Measurements from ENCODE around the gene CELF4.

The CELF4 gene

DNA sequence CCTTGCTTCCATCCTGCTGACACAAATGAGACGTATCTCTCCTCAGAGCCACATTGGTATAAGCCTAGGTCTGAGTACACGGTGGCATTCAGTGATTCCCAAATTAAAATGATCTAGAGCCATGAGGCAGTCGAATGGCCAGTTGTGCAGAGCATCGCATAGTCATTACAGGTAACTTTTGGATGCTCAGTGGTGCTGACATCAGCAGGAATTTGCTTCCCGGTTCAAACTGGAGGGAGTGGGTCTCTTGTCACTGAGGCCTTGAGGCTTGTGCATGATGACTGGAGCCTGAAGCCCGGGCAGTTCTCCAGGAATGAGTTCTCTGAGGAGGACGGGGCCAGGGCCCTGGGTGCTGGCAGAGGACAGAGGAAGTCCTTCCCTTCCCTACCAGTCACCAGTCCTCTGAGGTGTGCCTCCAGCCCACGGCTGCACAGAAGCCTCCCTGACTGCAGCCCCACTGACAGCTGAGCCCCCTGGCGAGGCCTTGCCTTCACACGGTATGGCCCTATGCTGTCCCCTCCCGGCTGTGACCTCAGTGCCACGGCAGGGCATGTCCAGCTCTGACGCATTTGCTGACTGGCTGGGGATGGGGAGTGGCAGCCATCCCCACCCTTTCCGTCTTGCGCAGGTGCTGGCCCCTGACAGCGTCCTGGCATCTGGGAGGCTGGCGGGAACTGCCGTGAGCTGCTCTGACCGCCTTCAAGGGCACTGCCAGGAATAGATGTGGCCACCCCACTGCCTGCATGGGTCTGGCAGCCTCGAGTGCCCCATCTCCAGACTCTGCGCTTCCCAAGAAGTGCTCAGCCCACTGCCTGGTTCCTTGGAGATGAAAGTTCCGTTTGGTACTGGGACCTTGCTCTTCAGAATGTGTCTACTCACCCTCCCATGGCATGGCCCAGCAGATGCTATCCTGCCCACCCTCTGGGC lies 117.4 kb downstream of the CELF4 start:
- DNase-seq (ENCODE audit: low spot score in 2 of 2) (no peak), ATAC-seq (no peak)
- no peaks in the 10 kb centered on the region for H3K4me1 Mint-ChIP-seq
- peaks cover 3% of the 10 kb centered on the region for H3K9me3 Mint-ChIP-seq
- no peak overlapping the region for H3K27ac Mint-ChIP-seq
- no peak overlapping the region for H3K4me3 Mint-ChIP-seq
- no peaks in the 10 kb centered on the region for H3K36me3 Mint-ChIP-seq

- H3K27ac Mint-ChIP-seq: no peak overlapping the region
- no peaks in the 10 kb centered on the region for H3K36me3 Mint-ChIP-seq
- no peaks in the 10 kb centered on the region for H3K4me1 Mint-ChIP-seq
- no peak overlapping the region for H3K4me3 Mint-ChIP-seq
- no peak for DNase-seq (ENCODE audit: low spot score in 2 of 2)
- peaks cover 3% of the 10 kb centered on the region for H3K9me3 Mint-ChIP-seq
- no peak for ATAC-seq
Observed at GRCh38 chr18:37445836-37446235, 119.8 kb downstream of the CELF4 start.

DNA sequence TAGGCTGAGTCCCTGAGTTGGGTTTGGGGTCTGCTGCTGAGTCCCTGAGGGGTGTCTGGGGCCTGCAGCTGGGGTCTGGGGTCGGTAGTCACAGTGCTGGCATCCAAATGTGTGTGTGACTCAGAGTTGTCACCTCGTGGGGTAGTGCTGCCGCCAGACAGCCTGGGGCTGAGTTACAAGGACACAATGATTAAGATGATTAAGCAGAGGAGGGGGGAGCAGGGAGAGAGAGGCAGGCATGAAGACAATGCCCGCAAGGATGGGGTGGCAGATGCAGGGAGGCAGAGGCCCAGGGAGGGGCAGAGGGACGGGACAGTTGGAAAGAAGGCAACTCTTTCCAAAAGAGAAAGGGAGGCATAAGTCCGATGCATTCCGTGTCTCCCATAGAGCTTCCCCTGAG lies 120.2 kb downstream of the CELF4 start:
- Mint-ChIP-seq H3K27ac (no peak overlapping the region), H3K9me3 (peaks cover 3% of the 10 kb centered on the region), H3K36me3 (no peaks in the 10 kb centered on the region), H3K4me1 (no peaks in the 10 kb centered on the region), H3K4me3 (no peak overlapping the region)
- ATAC-seq (no peak), DNase-seq (ENCODE audit: low spot score in 2 of 2) (no peak)

DNA sequence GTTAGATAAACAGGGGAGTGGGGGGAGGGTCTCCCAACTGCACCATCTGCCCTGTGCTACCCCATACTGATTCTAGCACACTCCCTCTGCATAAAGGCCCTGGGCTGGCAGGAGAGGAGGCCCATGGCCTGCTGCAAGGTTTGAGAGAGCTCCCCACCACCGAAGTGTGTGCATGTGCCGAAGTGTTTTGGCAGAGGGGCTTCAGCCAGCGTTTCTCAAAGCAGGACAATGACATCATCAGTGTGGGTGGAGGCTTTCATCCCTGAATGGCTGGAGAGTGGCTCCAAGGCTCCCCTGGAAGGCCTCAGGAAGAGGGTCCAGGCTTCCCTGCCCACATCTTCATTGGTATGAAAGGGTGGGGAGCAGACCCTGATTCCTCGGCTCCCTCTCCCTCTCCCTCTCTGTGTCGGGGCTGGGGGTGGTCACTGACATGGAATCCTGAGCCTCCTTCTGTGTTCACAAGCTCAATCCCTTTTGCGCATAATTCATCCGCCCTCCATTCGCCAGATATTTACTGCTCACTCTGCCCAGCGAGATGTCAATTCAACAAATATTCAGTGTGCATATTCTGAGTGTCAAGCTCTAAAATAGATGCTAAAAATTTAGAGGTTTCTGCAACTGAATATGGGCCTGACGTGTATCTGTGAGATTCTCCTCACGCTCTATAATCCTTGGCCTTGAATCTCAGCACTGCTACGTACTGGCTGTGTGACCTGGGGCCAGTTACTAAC lies 122.1 kb downstream of the CELF4 start:
- no peak for ATAC-seq
- Mint-ChIP-seq H3K4me3 (no peak overlapping the region), H3K36me3 (no peaks in the 10 kb centered on the region)

DNA sequence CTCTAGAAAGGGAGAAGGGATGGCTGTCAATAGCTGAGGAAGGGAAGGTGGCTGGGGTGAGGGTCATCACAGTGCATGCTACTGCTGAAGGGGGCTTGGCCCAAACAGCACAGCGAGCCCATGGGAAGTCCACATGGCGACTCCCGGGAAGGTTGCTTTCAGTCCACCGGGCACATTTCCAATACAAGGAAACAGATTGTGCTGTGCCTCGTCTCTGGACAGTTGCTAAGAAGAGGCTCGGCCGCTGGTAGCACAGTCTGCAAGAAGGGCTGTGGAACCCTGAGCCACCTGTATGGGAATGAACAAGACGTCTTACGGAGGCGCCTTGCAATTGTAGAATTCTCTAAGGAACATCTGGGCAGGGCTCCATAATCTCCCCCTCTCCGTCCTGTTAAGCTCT lies 123.1 kb downstream of the CELF4 start:
- no peaks in the 10 kb centered on the region for H3K4me1 Mint-ChIP-seq
- ATAC-seq: no peak
- H3K36me3 Mint-ChIP-seq: no peaks in the 10 kb centered on the region

More for the DNA sequence above, 122.1 kb downstream of the CELF4 start:
- Mint-ChIP-seq H3K4me1 (no peaks in the 10 kb centered on the region), H3K27ac (no peak overlapping the region), H3K9me3 (no peaks in the 10 kb centered on the region)
- DNase-seq (ENCODE audit: low spot score in 2 of 2): no peak

DNA sequence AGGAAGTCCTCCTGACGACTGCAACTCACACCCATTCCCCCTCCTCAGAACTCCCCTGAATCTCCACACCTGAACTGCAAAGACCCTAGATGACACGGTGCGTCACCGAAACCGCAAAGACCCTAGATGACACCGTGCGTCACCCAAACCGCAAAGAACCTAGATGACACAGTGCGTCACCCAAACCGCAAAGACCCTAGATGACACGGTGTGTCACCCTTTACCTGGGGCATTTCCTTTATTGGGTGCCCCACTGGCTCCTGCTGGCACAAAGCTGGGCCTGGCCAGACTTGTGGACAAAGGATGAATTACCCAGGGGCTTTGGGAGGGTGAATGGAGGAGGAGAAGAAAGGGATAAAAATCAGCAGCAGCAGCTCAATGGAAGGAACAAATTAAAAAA lies 123.8 kb downstream of the CELF4 start:
- Mint-ChIP-seq H3K4me3 (no peak overlapping the region), H3K27ac (no peak overlapping the region), H3K36me3 (no peaks in the 10 kb centered on the region), H3K9me3 (no peaks in the 10 kb centered on the region), H3K4me1 (no peaks in the 10 kb centered on the region)
- DNase-seq (ENCODE audit: low spot score in 2 of 2) (no peak), ATAC-seq (no peak)

More for the DNA sequence above, 123.1 kb downstream of the CELF4 start:
- Mint-ChIP-seq H3K9me3 (no peaks in the 10 kb centered on the region), H3K4me3 (no peak overlapping the region), H3K27ac (no peak overlapping the region)
- no peak for DNase-seq (ENCODE audit: low spot score in 2 of 2)

GRCh38 chr18:37440206-37440605 lies 125.4 kb downstream of the CELF4 start:
- H3K4me1 Mint-ChIP-seq: no peaks in the 10 kb centered on the region
- DNase-seq (ENCODE audit: low spot score in 2 of 2) (no peak), ATAC-seq (no peak)
- no peak overlapping the region for H3K27ac Mint-ChIP-seq
- no peak overlapping the region for H3K4me3 Mint-ChIP-seq
- H3K9me3 Mint-ChIP-seq: no peaks in the 10 kb centered on the region
- H3K36me3 Mint-ChIP-seq: no peaks in the 10 kb centered on the region

DNA sequence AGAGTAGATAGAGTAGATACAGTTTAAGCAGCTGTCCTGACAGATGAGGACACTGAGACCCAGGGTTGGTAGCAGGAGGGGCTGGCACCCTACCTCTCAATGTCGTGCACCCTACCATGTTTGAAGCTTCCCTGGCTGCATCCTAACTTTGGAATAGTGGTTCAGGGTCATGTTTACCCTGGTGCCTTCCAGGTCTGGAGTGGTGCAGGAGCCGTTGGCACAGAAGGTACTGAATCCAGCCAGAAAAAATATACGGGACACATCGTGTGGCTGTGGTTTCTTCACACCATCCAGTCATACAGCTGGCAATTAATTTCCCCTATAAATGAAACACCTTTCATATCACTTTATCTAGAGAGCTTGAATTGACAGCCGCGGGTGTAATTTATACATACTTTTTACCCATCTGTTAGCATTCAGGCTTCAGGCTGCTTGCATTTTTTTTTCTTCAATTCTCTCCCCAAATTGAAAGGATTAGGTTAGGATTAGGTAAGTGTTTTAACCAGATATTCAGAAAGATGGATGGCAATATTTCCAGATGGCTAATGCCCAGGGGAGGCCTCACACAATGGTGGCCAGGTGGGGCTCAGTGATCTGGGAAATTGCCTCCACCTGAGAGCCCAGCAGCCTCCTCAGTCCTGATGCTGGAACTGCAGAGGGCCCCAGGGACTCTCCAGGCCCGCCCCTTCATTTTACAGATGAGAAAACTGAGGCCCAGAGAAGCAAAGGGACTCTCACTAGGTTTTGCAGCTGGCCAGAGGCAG lies 127.0 kb downstream of the CELF4 start:
- DNase-seq (ENCODE audit: low spot score in 2 of 2) (no peak), ATAC-seq (no peak)
- no peak overlapping the region for H3K4me3 Mint-ChIP-seq
- H3K4me1 Mint-ChIP-seq: no peaks in the 10 kb centered on the region
- H3K27ac Mint-ChIP-seq: no peak overlapping the region
- no peaks in the 10 kb centered on the region for H3K9me3 Mint-ChIP-seq
- no peaks in the 10 kb centered on the region for H3K36me3 Mint-ChIP-seq

DNA sequence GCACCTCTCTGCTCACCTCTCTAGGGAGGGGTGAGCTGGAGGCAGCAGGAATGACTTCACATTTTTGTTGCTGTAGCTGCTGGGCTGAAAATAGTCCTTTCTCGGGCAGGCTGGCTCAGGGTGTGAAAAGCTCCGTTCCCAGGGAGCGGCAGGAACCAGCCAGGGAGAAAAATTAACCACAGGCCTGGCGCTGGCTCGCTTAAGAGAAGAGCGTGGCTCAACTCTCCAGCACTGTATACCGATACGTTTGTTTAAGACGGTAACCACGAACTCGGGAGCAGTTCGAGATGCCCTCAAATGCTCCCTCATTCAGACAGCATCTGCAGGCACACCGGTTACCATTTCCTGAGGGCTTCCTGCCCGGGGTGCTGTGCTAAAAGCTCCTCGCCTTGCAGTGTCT lies 129.6 kb downstream of the CELF4 start:
- no peak overlapping the region for H3K4me3 Mint-ChIP-seq
- DNase-seq (ENCODE audit: low spot score in 2 of 2) (no peak), ATAC-seq (no peak)
- no peak overlapping the region for H3K27ac Mint-ChIP-seq
- no peaks in the 10 kb centered on the region for H3K4me1 Mint-ChIP-seq
- no peaks in the 10 kb centered on the region for H3K36me3 Mint-ChIP-seq
- H3K9me3 Mint-ChIP-seq: no peaks in the 10 kb centered on the region

- Mint-ChIP-seq H3K36me3 (no peaks in the 10 kb centered on the region), H3K27ac (no peak overlapping the region), H3K9me3 (no peaks in the 10 kb centered on the region), H3K4me3 (no peak overlapping the region), H3K4me1 (no peaks in the 10 kb centered on the region)
- DNase-seq (ENCODE audit: low spot score in 2 of 2) (no peak), ATAC-seq (no peak)
Observed at GRCh38 chr18:37435150-37435867, 130.3 kb downstream of the CELF4 start.

DNA sequence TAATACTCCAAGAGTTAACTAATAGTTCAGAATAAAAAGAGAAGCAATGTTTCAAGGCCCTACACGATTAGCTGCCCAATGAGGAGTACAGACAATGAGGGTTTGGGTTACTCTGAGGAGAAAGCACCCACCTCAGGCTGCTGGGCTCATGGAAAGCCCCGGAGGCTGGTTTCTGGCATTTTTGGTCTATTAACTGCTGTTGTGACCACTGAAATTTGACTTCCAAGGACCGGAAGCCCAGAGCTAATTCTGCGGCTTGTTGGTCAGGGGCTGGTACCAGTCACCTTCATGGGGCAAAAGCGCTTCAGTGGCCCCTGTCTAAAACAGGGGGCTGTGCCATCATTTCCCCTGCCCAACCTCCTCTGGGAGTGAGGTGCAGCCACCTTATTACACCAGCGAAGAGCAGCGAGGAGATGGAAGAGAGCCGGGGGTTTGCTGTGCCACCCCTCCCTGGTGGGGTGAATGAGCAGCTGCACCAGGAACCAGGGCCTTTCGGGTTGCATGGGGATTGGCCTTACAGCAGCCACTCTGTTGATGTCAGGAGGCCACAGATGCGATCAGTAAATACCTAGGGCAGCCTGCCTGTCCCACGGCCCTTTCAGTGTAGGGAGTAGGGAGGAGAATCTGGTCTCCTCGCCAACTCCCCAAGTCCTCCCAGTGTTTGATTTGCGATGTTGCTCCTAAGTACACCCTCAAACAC lies 131.3 kb downstream of the CELF4 start:
- Mint-ChIP-seq H3K36me3 (no peaks in the 10 kb centered on the region), H3K9me3 (no peaks in the 10 kb centered on the region), H3K4me1 (no peaks in the 10 kb centered on the region), H3K27ac (no peak overlapping the region), H3K4me3 (no peak overlapping the region)
- no peak for DNase-seq (ENCODE audit: low spot score in 2 of 2)
- no peak for ATAC-seq

- no peak for DNase-seq (ENCODE audit: low spot score in 2 of 2)
- H3K4me3 Mint-ChIP-seq: no peak overlapping the region
- no peak for ATAC-seq
- no peaks in the 10 kb centered on the region for H3K4me1 Mint-ChIP-seq
- H3K27ac Mint-ChIP-seq: no peak overlapping the region
- no peaks in the 10 kb centered on the region for H3K9me3 Mint-ChIP-seq
- H3K36me3 Mint-ChIP-seq: no peaks in the 10 kb centered on the region
Observed at GRCh38 chr18:37432436-37433195, 133.0 kb downstream of the CELF4 start.

- Mint-ChIP-seq H3K36me3 (no peaks in the 10 kb centered on the region), H3K9me3 (no peaks in the 10 kb centered on the region), H3K4me1 (no peaks in the 10 kb centered on the region), H3K4me3 (no peak overlapping the region), H3K27ac (no peak overlapping the region)
- DNase-seq (ENCODE audit: low spot score in 2 of 2) (no peak), ATAC-seq (no peak)
Observed at GRCh38 chr18:37430357-37431076, 135.1 kb downstream of the CELF4 start.
